NB4 (cell line): ENCODE data around the gene ACACA.

ENCODE experiments used
- CTCF ChIP-seq: IDR thresholded peaks from one replicate; pipeline ENCODE4 v1.5.1; 2012; ENCODE audit warnings: low read depth, low read length
- MAX ChIP-seq: IDR thresholded peaks from 2 replicates; pipeline ENCODE4 v1.6.1; 2011; ENCODE audit warnings: low read depth, low read length

GRCh38 chr17:37121616-37122015, 285.0 kb downstream of the ACACA start:
- TF ChIP-seq MAX (no peak), CTCF (no peak)
